Rectal smooth muscle tissue (tissue), 1 donor: ENCODE data around the gene ADIG.
"Not testable (repeated sequence)": the region's sequence is repeated elsewhere in the genome, so short reads cannot be mapped to it uniquely, and the experiment has no call there.

Experiments used
- H3K27ac ChIP-seq: one replicate; pipeline ENCODE4 v1.7.0; 2013; ENCODE audit warnings: low read depth, low read length, inconsistent platforms
- H3K27me3 ChIP-seq: one replicate; pipeline ENCODE4 v1.7.0; 2013; ENCODE audit warnings: low read length; ENCODE audit not compliant: control insufficient read depth, insufficient read depth
- H3K36me3 ChIP-seq: one replicate; pipeline ENCODE4 v1.7.0; 2013; ENCODE audit warnings: low read length; ENCODE audit not compliant: control insufficient read depth, insufficient read depth
- H3K4me1 ChIP-seq: one replicate; pipeline ENCODE4 v1.7.0; 2013; ENCODE audit warnings: low read length; ENCODE audit not compliant: control insufficient read depth, insufficient read depth
- H3K4me3 ChIP-seq: one replicate; pipeline ENCODE4 v1.7.0; 2013; ENCODE audit warnings: low read length
- H3K9ac ChIP-seq: one replicate; pipeline ENCODE4 v1.7.0; 2013; ENCODE audit warnings: low read length

The ADIG gene

DNA sequence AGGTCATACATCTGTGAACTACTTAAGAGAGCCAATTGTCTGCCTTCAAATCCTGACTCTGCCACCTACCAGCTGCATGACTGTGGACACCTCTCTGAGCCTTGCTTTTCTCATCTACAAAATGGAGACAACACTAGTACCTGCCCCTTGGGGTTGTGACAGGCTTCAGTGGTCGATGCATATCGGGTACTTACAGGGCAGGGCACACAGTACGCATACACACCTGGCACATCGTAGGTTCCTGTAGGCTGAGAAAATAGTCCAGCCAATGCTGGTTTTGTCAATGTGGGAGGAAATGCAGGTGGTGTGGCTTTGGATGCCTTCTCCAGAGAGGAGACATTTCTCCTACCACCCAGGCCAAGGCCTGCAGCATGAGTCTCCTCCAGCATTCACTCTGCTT, 2.3 kb downstream of the ADIG start:
- peaks cover 3% of the 10 kb centered on the region for H3K27me3 ChIP-seq
- H3K9ac ChIP-seq: no peak overlapping the region
- H3K4me1 ChIP-seq: no peaks in the 10 kb centered on the region
- no peak overlapping the region for H3K4me3 ChIP-seq
- no peaks in the 10 kb centered on the region for H3K36me3 ChIP-seq
- H3K27ac ChIP-seq: no peak overlapping the region

DNA sequence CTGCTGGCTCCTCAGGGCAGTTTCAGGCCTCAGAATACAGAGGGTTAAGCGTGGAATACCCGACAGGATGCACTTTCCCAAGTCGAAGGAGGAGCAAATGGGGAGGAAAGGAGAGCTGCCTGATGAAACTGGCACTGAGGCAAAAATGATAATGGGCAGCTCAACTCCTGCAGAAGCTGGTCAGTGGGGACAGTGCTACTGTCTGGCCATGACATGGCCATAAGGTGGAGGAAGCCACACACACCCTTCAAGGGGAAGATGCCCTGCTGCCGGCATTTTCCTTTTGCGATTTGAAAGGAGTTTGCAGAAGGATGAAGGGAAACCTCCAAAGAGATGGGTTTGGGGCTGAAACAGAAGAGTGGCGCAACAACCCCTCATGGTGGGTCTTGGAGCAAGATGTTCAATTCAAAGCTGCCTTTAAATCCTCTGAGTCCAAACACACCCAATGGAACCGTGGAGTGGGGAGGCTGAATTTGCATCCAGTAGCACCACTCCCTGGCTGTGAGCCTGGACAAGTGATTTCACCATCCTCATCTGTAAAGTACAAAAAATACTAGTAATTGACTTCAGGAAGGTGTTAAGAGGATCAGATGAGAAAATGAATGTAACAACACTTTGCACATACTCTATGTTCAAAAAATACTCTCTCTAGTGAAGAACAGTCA, 3.2 kb downstream of the ADIG start:
- H3K9ac ChIP-seq: no peak overlapping the region
- H3K27ac ChIP-seq: no peak overlapping the region
- H3K4me3 ChIP-seq: no peak overlapping the region
- H3K27me3 ChIP-seq: peaks cover 3% of the 10 kb centered on the region
- no peaks in the 10 kb centered on the region for H3K36me3 ChIP-seq
- H3K4me1 ChIP-seq: no peaks in the 10 kb centered on the region

DNA sequence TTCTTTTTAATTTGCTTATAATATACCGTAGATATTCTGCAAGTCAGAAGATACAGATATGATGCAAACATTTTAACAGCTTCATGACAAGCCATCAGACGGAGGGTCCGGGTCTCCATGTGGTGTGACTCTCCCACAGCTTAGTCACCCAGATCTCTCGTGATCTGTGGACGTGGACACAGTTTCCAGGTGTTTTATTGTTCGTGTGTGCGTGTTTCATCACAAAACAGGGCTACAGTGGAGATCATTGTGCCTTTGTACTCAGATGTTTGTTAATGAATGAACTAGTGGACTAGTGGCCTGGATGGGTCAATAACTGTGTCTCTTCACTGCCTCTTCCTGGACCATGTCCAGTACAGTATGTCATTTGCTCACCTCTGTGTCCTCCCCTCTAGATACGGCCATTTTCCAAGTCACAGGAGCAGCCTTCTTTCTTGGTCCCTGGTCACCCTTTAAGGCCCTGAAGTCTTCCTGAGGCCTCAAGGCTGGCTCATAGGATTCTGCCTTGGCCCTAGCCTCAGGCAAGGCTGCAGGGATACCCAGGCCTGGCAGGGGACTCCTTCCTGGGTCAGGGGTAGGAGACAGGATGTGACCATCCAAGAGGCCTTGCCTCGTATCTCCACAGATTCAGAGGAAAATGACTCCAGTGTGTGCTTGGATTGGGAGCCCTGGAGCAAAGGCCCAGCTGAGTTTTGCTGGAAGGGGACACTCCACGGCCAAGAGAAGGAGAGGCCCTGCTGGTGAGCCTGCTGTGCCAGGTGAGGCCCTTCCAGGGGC, 4.6 kb downstream of the ADIG start:
- Histone ChIP-seq H3K27ac (no peak overlapping the region), H3K4me1 (no peaks in the 10 kb centered on the region), H3K4me3 (no peak overlapping the region), H3K9ac (no peak overlapping the region), H3K27me3 (peaks cover 3% of the 10 kb centered on the region), H3K36me3 (no peaks in the 10 kb centered on the region)

DNA sequence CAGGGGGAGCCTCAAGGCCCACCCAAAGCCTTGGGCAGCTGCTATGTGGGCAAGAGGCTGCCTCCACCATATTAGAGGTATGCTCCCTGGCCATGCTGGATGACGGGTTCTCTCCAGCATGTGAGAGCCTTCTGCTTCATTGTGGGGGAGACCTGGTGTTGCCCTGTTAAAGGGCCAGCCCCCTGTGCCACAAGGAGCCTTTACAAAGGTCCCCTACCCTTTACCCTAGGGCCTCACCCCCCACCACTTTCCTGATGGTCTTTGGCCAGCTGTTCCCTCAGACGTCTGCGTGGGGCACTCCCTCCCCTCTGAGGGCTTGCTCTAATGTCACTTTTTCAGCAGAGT, 5.2 kb downstream of the ADIG start:
- Histone ChIP-seq H3K27ac (no peak overlapping the region), H3K36me3 (no peaks in the 10 kb centered on the region), H3K4me1 (no peaks in the 10 kb centered on the region), H3K4me3 (no peak overlapping the region), H3K9ac (no peak overlapping the region), H3K27me3 (peaks cover 3% of the 10 kb centered on the region)

DNA sequence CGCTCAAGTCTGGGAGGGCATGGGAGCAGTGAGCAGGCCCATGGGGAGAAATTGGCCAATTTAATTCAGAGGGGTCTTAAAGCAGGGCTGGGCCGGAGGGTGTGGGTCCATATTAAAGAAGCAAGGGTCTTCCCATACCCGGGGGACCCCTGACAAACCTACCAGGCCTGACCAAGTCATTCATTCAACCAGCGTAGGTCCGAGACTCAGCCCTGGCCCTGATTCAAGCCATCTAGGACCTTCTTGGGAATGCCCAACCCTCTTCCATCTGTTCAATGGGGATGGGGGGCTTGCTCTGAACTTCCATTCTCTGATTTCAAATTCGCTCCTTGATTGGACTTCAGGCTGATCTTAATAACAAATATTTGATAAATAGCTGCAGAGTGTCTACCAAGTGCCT, 7.3 kb downstream of the ADIG start:
- no peak overlapping the region for H3K27ac ChIP-seq
- no peaks in the 10 kb centered on the region for H3K36me3 ChIP-seq
- H3K4me3 ChIP-seq: no peak overlapping the region
- H3K27me3 ChIP-seq: peaks cover 3% of the 10 kb centered on the region
- H3K9ac ChIP-seq: no peak overlapping the region
- H3K4me1 ChIP-seq: no peaks in the 10 kb centered on the region

DNA sequence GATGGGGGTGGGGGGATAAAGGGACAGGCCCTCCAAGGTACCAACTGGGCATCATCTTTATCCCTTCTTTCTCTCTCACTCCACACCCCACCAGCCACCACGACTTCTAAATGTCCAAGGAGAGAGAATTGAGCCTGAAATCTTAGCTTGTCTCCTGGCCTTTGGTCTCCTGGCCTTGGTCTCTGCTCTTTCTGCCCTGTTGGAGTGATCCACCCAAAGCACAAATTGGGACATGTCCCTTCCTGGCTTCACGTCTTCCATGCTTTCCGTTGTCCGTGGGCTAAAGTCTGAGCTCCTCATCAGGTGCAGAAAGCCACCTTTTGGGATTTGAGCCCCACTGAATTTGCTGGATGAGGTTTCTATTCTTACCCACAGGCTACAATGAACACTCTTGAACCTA, 8.4 kb downstream of the ADIG start:
- Histone ChIP-seq H3K9ac (no peak overlapping the region), H3K27ac (no peak overlapping the region), H3K36me3 (no peaks in the 10 kb centered on the region)

DNA sequence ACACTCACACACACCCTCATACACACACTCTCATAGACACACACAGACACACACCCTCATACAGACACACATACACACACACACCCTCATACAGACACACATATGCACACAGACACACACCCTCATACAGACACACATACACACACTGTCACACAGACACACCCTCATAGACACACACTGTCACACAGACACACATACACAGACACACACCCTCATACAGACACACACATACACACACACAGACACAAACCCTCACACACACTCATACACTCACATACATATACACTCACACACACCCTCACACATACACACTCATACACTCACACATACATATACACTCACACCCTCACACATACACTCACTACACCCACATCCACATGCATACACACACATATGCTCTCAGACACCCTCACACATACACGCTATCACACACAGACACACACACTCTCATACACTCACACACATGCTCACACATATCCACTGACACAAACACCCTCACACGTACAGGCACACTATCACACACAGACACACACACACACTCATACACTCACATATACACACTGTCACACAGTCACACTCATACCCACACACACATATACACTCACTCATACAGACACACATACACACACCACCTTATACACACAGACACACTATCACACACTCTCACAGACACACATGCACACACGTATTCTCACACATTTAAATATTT, 9.1 kb downstream of the ADIG start:
- Histone ChIP-seq H3K4me3 (no peak overlapping the region), H3K36me3 (no peaks in the 10 kb centered on the region)

More for the DNA sequence above, 8.4 kb downstream of the ADIG start:
- no peaks in the 10 kb centered on the region for H3K4me1 ChIP-seq
- H3K4me3 ChIP-seq: no peak overlapping the region
- H3K27me3 ChIP-seq: peaks cover 3% of the 10 kb centered on the region

DNA sequence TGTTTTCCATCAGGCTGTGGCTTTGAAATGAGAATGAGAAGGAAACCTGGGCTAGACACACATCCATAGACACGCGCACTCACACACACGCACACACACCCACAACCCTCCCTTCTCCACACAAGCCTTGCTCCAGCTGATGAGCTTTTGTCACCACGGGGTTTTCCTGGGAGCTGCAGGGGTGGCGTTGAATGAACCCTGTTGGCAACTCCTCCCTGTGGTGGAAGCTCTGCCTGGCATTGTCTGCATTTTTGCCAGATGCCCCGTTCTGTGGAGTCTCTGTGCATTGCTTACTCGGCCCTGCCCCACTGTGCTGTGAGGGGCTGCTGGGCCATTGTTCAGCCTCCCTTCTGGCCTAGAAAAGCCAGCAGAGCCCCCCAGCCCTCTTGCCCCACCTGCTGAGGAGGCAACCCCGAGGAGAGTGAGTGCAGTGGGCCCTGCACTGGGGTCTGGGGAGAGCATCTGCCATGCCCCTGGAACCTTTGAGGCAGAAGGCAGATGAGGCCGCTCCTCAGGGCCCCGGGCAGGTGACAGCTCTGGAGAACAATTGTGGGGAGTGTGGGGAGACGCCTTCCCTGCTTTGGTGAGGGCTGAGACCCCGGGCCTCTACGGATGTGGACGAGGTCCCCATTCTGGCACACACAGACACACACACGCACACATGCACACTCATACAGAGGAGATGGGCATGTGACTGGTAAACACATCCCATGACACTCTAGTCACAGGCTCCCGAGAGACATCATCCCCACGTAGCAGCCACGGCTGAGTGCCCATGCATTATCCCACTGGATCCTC, 9.9 kb downstream of the ADIG start:
- Histone ChIP-seq H3K9ac (no peak overlapping the region), H3K4me3 (no peak overlapping the region), H3K4me1 (no peaks in the 10 kb centered on the region), H3K27ac (no peak overlapping the region), H3K36me3 (no peaks in the 10 kb centered on the region), H3K27me3 (no peaks in the 10 kb centered on the region)

More for the DNA sequence above, 9.1 kb downstream of the ADIG start:
- H3K27me3 ChIP-seq: peaks cover 3% of the 10 kb centered on the region
- H3K4me1 ChIP-seq: no peaks in the 10 kb centered on the region
- no peak overlapping the region for H3K9ac ChIP-seq
- no peak overlapping the region for H3K27ac ChIP-seq

DNA sequence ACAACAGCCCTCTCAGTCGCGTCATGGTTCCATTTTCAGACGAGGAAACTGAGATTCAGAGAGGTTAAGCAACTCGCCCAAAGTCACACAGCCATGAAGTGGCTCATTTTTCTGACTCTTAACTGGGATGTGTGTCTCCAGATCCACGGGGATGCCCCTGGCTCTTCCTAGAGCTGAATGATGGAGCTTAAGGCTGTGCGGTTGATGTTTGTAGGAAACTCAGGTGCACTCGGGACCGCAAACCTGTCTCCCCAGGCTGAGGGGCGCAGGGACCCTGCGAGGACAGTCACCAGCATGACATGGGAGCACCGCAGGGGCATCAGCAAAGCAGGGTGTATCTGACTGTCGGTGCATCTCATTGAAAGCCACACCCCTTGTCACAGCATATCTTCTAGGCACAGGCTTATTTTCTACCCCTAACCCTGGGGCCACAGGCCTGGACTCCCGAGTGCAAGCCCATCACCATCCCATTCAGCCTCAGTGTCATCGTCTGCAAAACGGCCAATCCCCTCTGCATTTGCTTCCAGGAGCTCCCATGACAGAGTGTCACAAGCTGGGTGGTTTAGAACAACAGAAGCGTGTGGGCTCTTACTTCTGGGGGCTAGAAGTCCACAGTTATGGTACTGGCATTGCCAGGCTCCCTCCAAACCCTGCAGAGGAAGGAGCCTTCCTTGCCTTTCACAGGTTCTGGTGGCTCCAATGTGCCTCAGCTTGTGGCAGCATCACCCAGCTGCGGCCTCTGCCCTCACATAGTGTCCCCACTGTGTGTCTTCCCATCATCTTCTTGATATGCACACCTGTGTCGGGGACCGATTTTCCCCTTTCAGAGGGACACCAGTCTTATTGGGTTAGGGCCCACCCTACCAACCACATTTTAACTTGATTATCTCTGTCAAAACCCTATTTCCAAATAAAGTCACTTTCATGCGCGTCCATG, 10.7 kb downstream of the ADIG start:
- Histone ChIP-seq H3K4me1 (no peaks in the 10 kb centered on the region), H3K9ac (no peak overlapping the region), H3K27me3 (no peaks in the 10 kb centered on the region), H3K4me3 (no peak overlapping the region), H3K36me3 (no peaks in the 10 kb centered on the region), H3K27ac (no peak overlapping the region)

DNA sequence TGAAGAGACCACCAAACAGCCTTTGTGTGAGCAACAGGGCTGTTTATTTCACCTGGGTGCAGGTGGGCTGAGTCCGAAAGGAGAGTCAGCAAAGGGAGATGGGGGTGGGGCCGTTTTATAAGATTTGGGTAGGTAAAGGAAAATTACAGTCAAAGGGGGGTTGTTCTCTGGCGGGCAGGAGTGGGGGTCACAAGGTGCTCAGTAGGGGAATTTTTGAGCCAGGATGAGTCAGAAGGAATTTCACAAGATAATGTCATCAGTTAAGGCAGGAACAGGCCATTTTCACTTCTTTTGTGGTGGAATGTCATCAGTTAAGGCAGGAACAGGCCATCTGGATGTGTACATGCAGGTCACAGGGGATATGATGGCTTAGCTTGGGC, 11.4 kb downstream of the ADIG start:
- H3K27me3 ChIP-seq, H3K9ac ChIP-seq, H3K27ac ChIP-seq, H3K36me3 ChIP-seq, H3K4me3 ChIP-seq, H3K4me1 ChIP-seq: not testable (repeated sequence)

DNA sequence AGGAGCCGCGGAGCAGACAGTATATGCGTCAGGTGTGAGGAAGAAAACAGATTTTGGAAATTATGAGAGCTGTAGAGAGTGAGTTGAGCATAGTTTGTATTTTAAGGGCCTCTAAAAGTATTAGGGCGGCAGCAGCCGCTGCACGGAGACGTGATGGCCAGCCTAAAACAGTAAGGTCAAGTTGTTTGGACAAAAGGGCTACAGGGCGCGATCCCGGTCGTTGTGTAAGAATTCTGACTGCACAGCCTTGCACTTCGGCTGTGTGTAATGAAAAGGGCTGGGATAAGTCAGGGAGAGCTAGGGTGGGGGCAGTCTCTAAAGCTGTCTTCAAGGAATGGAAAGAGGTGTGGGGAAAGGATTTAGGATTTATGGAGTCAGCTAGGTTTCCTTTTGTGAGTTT, 13.3 kb downstream of the ADIG start:
- H3K27ac ChIP-seq, H3K9ac ChIP-seq, H3K4me3 ChIP-seq, H3K27me3 ChIP-seq, H3K4me1 ChIP-seq, H3K36me3 ChIP-seq: not testable (repeated sequence)
